ENCODE data around the gene FTO.

The FTO gene

DNA sequence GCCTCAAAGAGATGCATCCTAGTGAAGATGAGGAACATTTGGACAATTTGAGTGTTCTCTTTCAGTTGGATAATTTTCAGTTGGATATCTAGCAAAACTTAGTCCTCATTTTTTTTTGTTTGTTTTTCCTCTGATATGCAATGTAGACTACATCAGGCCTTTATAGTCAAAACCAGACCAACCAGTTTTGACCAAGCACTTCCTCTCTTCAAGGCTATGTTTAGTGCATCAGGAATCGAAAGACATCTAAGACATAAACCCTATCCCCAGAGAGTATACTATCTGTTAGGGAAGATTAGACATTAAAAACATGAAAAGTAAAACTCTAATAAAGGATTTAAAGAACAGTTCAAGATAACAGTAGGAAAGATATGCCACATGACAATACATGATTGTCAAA, 326.5 kb downstream of the FTO start:
- no peak for DNase-seq

GRCh38 chr16:54031107-54031760, 327.3 kb downstream of the FTO start:
- no peak for DNase-seq

- DNase-seq: no peak
These were observed 329.8 kb downstream of the FTO start for GRCh38 chr16:54033747-54034146.

- DNase-seq: no peak
These were observed 330.7 kb downstream of the FTO start for GRCh38 chr16:54034684-54035083.

DNA sequence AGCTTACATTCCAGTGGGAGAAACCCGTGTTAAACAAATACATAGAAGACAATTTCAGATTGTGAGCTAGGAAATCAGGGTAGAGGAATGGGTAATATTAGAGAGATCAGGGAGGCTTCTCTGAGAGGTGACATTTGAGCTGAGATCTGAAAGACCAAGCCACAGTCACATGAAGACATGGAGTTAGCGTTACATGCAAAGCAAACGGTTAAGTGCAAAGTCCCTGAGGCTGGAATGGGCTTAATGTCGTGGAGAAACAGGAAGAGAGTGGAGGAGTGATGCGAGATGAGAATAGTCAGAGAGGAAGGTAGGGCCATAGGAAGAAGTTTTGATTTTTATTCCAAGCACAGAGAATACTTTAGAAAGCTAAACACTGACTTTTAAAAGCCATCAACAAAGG, 336.5 kb downstream of the FTO start:
- no peak for DNase-seq

DNA sequence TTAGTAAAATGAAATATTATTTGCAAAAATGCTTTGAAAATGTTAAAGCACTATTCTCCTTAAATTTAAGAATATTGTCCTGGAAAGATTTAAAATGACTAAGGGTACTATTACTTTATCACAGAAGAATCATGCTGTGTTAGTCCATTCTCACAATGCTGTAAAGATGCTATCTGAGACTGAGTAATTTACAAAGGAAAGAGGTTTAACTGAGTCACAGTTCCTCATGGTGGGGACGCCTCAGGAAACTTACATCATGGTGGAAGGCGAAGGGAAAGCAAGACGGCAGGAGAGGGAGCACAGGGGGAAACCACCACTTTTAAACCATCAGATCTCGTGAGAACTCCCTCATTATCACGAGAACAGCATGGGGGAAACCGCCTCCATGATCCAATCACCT, 337.0 kb downstream of the FTO start:
- no peak for DNase-seq

GRCh38 chr16:54048586-54049495, 344.9 kb downstream of the FTO start:
- no peak for DNase-seq

DNA sequence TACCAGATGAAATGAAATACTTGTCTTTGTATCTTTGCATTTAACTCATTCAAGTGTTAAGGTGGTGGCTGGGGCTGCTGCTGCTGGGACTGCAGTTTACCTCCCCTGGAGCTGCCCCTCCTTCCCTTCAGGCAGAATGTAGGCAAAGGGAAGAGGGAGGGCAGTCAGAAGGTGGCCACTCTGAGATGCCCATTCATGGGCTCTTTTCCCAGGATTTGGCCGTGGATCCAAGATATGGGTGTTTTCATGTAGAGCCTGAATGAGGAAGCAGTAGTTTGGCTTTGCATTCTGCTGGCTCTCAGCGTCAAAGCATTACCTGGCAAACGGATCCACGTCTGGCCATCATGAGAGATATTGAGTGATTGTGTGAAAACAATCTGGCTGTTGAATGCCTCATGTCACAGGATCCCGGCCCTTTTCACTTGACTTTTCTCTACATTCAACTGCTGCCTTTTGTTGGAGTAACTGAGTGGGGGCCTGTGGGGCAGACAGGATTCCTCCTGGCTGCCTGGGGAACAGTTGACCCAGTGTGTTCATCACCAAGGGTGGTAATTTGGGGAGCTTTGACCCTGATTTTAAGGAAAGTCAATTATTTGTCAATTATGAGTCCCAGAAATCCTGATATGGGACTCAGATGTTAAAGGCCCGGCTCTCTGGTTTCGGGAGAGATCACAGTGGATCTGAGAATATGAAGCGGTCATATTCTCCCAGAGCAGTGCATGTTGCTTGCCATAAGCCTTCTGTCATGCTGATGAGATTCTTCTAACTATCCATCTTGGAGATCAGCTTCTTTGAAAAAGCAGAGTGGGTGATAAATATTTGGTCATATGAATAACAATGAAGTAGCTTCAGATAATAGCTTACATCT, 345.9 kb downstream of the FTO start:
- DNase-seq: no peak

- no peak for DNase-seq
These were observed 346.7 kb downstream of the FTO start for GRCh38 chr16:54050459-54051210.

DNA sequence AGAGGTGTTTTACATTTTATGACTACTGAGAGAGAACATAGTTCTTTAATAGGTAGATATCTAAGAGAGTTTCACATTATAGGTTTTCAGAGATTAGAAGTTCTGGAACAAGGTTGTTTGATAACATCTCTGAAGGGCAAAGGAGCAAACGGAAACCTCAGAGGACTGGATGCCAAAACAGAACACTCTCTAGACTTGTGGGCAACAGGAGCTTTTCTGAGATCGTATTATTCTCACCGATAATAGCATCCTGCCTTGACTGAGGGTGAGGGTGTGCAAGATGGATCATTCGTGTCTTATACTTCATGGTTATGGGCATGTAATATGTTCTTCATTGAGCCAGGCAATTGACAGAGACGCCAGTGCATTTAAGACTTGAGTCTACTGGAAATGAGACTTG, 347.9 kb downstream of the FTO start:
- no peak for DNase-seq

DNA sequence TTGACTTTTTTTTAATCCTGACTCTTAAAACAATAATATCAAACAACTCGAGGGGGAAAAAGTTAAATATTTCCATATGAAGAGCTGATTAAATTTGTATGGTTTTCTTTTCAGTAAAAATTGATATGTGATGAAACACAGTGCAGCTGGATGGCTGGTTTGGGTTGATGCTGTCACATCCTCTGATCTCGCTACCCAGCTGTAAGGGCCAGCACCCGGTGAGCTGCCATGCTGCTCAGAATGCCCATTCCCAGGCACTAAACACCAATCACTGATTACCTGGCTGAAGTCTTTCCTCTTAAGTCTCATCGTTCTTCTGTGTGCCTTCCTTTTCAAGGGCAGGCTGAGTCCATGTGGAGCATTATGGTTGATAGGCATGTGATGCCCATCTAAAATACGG, 348.3 kb downstream of the FTO start:
- no peak for DNase-seq

DNA sequence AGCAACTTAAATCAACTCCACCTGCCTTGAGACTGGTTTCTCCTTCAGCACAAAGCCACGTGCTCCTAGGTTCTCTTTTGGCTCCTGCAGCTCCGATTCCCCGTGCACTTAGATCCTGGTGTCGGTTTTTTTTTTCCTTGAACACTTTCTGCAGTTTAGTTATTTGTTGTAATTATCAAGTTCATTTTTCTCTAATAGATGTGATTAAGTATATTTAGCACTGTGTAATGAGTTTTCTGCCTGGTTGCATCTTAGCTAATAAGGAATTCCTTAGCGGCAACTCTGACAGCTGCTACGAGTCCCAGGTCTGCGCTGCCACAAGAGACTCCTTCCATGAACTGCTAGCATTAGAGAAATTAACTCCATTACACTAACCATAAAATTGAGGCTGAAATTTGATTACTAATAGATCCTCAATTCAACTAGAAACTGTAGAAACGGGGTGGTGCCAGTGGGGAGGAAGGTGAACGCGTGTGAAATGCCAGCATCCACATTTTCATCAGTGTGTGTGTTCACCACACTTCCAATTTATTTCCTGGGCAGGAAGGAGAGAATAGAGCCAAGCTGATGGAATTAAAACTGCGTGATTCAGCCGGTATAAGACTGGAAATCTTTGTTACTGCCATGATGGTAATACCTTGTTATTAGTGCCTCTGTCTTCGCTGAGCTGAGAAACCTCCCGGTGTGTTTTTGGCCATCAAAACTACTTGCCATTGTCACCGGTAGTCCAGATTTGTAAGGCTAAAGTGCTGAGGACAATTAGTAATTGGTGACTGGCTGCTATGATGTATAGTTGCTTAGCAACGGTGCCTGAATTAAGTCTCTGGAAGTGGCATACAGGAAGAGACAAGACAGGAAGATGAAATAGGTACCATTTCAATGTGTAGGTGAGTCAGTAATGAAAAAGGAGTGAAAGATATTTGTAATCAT, 350.2 kb downstream of the FTO start:
- DNase-seq: no peak

DNA sequence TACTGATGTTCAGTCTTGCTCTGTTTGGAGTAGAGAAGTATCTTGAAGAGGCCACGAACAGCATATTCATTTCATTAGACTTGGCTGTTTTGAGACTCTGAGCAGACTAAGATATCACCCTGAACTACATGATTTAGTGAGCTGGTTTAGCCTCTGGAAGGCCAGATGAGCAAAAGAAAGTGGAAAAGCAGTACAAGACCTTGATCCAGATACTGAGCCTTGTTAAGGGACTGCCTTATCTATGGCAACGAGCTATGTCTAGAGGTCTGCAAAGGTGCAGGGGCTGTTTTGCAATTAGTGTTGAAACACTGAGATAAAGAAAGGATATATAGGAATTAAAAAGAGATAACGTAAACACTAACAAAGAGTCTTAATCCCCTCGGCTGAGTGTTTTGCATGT, 351.2 kb downstream of the FTO start:
- DNase-seq: no peak

- no peak for DNase-seq
These were observed 351.9 kb downstream of the FTO start for GRCh38 chr16:54055864-54056263.

DNA sequence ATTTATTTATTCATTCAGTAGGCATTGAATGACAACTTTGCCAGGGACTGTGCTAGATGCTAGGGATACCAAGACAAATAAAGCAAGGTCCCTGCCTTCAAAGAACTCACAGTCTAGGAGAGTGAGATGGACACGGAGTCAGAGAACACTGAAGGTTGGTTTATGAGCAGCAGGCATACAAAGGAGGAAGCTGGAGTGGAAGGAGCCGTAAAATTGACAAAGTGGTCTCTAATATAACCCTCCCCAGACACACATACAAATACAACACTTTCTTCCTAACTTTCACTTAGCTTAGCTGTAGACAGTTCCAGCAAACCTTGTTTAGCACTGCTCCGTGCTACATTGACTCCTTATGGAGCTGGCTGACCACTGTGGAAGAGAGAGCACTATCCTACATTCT, 353.0 kb downstream of the FTO start:
- DNase-seq: no peak

- no peak for DNase-seq
These were observed 355.4 kb downstream of the FTO start for GRCh38 chr16:54059319-54059718.

GRCh38 chr16:54060599-54061421, 356.9 kb downstream of the FTO start:
- DNase-seq: no peak

- no peak for DNase-seq
These were observed 357.5 kb downstream of the FTO start for GRCh38 chr16:54061454-54061853.

DNA sequence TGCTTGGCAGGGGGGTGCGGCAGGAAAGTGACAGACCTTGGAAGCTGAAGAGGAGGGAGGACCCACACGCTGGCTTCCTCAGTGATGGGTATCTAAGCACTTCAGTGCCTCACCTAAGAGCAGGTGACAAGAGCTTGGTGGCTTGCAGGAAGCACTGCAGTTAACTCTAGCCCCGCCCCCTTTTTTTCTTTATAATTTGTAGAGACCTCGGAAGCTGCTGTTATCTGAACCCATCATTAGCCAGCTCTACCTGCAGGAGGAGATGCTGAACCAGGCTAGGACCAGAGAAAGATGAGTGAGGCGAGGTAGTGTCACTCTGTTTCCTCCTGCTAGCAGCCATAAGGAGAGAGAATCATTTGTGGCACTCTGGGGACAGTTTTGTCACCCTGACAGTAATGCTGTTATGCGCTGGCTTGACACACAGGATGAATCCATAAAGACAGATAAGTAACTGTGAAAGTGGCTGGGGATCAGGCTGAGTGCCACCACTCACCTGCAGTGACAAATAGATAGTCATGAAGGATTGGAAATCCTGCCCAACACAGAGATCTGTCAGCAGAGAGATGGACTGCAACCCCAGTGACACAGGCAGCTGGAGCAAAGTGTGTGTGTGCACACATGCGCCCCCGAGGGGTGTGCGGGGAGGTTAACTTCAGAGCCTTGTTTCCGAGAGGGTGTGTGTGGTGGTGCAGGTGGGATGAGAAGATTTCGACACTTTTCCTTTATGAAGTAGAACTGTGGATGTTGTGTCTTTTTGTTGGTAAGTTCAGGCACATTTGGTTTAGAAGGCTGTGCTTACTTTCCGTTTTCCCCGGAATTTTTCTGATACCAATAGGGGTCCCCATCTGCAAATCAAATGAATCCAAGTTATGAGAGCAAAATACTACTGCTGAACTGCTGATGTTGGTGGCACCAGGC, 358.7 kb downstream of the FTO start:
- peak; percentile 23 for DNase-seq

All from NCI-H2107 (cell line).